Stimulated activated naive CD8-positive, alpha-beta T cell treated with anti-CD3 and anti-CD28 coated beads, Interleukin-15, Interleukin-2, amounts not matched to agents 100 U/mL and 50 U/mL, for 24 hours (primary cell): ENCODE results near the gene PTX3.

ENCODE experiments used
- ATAC-seq: fragments of 150-1000 bp; cut with Tn5 transposase; one replicate; pipeline ENCODE4 v1.10.0; 2021
- DNase-seq: peaks from one replicate; pipeline ENCODE4 v3.0.0; 2021

Gene PTX3

GRCh38 chr3:157477441-157477840 lies 40.8 kb downstream of the PTX3 start:
- ATAC-seq (no peak), DNase-seq (no peak)

GRCh38 chr3:157479464-157480243 lies 43.0 kb downstream of the PTX3 start:
- no peak for ATAC-seq
- DNase-seq = no peak

- no peak for DNase-seq
- no peak for ATAC-seq
These were observed 50.7 kb downstream of the PTX3 start for GRCh38 chr3:157487339-157487738.

GRCh38 chr3:157488144-157488543 lies 51.5 kb downstream of the PTX3 start:
- ATAC-seq (no peak), DNase-seq (no peak)

GRCh38 chr3:157491136-157491535 lies 54.5 kb downstream of the PTX3 start:
- DNase-seq (no peak), ATAC-seq (no peak)
